ENCODE results near the gene CCKAR.

The CCKAR gene

DNA sequence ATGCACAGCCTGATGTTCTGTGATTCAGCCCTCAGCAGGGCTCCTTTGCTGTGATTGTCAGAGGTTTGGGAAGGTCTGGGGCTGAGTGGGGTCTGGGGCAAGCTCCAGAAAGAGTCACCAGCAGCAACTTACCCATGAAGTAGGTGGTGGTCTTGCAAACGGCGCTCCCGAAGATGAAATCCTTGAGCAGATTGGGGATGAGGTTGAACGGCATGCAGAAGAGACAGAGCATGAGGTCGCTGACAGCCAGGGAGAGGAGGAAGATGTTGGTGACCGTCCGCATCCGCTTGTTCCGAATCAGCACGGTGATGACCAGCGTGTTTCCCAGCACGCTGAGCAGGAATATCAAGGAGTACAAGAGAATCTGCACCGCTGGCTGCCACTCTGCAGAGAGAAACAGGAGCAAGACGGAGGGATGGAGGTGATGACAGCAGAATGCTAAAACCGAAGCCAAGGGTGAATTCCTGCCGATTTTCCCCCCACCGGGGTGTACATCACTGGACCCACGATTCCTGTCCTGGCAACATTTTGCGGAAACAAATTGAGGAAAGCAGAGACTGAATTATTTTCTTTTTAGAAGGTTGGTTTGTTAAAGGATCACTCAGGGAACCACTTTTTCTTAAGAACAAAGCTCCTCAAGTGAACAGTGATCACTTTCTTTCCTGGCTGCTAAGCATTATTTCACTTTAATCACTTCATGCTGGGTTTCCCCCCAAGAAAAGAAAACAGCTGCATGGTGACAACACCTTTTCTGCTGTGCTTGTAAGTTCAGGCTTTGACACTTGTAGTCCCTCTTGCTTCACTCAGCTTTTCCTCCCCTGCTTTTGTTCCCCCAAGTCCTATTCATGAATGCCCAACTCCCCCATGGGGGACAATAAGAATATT lies 941 bp downstream of the CCKAR start:
- no peak for DNase-seq

DNA sequence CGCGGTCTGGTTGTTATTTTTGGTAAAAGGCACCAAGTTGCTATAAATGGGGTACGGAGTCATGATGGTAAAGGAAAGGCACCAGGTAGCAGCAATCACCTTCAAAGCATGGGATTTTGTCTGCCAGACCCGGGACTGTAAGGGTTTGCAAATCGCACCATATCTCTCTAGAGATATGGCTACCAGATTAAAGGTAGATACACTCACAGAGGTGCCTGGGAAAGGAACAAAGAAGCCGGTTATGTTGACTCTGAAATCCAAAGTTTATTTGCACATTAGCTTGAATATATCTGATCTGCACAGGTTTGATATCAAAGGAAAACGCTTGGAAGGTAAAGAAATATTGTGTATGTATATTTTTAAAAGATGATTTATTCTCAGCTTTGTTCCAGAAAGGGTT lies 4.6 kb downstream of the CCKAR start:
- DNase-seq, result no peak

DNA sequence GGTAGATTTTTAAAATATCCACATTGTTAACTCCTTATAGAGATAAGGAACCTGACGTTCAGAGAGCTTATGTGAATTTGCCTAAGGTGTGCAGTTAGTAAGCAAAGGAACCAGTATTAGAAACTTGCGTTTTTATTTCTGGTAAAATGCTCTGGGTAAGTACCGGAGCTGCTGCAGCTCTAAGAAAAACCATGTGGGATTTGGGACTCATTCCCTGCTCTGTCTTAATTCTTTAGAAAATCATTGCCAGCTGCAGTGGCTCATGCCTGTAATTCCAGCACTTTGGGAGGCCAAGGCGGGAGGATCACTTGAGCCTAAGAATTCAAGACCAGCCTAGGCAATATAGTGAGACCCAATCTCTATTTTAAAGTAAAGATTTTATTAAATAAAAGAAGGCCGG lies 5.8 kb downstream of the CCKAR start:
- DNase-seq, result no peak

DNA sequence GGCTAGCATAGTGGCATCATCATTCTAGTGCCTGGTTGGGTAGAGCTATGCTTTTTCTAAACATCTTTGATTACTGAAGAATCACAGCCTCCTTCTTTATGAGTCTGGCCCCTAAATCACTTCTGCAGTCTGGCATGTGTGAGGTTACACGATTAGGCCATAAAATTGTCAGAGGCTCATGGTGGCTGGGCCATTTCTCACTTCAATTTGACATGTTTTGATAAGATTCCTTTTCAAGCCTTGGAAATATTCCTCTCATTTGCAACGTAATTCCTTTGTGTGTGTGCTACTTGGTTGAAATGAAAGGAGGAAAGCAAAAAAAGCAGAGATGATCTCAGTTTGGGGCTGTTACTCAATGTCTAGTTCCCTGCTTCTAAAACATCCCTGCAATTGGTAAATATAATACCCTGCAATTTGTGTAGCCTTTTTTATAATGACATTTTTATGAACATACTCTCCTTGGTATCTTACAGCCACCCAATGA lies 6.2 kb downstream of the CCKAR start:
- no peak for DNase-seq

DNA sequence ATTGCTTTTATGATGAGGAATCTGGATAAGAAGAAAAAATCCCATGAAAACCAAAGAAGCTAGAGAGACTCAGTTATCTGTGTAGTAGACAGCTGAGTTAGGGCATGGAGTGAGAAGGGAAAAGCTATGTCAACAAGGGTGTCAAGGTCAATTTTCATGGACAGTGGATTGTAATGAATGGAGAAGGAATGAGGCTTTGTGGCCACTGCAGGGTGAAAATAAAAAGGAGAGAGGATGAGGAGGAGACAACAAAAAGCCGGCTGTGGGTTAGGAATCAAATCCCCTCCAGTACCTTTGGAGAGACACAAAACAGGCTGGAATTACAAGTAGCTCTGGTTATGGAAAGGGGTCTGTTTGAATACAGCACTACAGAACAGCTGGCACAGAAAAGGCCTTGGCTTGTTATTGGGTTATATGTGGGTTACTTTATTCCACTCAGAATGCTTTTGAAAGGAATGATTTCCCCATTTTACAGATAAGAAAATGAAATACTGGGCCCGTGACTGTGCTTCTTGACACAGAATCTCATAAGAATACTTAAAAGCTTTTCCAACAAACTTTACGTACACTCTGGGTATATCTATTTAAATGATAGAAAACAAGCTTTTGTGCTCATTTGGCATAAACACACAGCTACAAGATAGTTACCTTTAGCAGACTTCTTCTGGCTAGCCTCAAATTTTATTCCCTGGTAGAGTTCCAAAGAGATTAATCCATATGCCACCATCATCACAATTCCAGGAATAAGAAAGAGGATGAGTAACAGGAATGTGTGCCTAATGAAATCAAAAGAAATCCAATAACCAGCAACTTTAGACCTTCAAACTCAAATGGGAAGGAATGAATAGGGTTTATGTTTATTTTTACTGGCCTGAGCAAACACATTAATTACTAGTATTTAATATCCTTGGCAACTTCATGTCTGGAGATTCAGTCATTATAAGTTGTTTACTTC lies 7.5 kb downstream of the CCKAR start:
- DNase-seq, result no peak

DNA sequence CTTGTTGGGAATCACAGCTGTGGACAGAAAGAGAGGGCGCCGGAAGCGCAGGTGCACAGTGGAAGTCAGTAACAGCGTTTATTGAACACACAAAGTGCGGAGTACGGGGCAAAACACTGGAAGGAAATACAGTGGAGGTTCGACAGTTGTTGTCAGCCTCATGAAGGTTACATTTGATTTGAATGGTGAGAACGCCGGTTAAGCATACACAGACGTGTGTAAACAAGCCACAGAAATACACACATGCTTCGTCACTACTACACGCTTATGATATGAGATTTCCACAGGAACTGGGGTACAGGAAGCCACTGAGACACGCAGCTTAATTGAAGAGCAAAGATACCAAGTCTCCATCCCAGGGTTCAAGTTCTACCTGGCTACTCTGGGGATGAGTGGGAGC lies 12.0 kb downstream of the CCKAR start:
- no peak for DNase-seq

DNA sequence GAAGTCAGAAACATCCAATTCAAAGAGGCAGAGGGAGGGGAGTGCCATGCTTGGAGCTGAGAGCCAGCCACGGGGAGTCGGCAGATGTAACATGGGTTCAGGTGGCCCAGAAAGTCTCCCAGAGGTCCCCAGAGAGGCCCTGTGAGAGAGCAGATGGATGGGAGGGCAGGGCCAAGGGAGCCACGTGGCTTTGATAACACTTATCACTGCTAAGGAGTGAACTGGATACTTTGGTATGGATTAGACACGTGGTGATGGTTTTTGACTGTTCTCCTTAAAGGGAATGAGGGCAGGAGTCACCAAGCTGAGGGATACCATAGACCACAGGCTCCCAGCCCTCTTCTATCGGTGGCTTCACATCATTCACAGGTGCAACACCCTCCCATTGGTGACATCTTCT lies 13.7 kb downstream of the CCKAR start:
- DNase-seq, result no peak

DNA sequence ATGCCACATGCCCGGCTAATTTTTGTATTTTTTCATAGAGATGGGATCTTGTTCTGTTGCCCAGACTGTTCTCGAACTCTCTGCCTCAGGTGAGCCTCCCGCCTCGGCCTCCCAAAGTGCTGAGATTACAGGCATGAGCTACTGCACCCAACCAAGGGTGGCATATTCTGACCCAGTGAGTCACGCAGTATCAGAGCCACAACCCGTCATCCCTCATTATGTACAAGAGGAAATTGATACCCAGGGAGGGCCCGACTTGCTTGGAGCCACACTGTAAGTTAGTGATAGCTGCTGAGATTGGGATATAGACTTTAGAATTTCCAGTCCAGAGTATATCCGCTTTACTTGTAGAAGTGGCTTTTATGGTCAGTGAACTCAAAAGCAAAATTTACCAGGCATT lies 14.6 kb downstream of the CCKAR start:
- DNase-seq, result no peak

DNA sequence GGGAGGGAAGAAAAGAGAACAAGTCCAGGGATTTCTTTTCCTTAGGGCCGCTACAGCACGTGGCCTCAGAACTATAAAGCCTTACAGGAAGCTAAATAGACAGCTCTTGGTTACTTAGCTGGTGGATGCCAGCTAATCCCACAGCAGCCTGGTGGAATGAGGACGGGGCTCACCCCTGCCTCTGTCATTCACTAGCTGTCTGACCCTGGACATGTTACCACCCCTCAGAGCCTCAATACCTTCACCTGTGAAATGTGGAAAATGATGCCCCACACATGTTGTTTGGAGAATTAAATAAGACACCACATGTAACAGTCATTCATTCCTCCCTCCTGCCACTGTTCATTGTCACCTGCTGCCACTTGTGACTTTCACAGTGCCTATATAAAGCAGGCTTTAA lies 15.7 kb downstream of the CCKAR start:
- no peak for DNase-seq

DNA sequence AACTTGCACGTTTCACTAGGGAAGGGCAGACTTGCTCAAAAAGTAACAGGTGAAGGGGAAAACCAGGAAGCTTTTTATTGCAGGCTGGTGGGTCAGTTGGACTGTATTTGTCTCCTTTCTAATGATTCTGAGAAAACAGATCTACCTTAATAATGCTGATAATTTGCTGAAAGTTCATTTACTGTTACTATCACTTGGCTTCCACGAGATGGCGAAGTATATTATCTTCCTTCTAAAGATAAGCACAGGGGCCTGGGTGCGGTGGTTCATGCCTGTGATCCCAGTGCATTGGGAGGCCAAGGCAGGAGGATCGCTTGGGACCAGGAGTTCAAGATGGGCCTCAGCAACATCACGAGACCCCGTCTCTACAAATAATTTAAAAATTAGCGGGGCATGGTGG lies 16.4 kb downstream of the CCKAR start:
- no peak for DNase-seq

DNA sequence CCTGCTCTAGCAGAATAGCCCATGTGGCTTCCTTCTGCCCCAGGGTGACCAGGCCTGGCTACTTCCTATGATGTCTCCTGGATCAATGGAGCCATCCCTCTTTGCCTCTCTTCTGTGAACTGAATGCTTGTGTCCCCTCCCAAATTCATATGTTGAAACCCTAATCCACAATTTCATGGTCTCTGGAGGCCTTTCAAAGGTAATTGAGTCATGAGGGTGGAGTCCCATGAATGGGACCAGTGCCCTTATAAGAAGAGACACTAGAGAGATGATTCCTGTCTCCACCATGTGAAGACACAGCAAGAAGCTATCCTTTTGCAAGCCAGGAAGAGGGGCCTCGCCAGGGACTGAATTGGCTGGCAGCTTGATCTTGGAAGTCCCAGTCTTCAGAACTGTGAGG lies 18.4 kb downstream of the CCKAR start:
- DNase-seq, result no peak

DNA sequence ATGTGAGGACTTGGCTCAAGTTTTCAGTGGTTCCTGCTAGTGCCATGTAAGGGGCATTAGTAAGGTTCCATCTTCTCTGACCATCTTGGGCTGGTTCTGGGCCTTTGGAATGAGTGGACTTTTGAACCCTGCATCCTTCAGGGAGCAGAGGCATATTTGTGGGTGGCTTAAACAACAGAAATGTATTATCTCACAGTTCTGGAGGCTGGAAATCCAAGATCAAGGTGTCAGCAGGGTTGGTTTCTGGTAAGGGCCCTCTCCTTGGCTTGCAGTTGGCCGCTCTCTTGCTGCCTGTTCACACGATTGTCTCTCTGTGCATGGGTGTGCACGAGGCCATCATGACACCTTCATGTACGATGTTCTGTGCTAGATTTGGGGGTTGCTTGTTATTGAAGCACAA lies 21.3 kb downstream of the CCKAR start:
- DNase-seq, result no peak

DNA sequence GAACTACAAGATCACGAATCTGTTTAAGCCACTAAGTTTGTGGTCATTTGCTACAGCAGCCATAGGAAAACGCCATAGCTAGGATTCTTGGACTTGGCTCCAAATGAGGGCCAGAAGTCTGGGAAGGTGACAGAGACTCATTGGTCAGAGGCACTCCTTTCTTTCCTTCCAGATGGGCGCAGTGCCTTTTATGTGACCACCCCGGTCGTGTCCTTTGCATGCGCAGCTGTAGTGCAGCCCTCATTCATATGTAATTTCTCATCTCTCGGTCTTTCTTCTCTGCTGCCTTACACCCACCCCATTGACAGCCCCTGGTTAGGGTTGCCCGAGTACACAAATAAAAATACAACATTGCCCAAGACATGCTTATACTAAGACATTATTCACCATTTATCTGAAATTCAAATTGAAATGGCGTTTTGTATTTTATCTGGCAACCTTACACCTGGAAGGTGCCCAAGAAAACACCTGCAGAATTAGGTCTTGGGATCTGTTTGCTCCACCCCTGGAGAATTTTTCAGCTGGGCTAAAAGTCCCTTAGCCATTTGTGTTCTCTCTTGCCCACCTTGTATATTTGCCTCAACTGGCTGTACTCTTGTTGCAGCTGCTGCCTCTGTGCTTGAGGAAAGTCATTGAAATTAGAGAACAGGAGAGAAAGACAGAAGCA lies 21.9 kb downstream of the CCKAR start:
- DNase-seq, result no peak

DNA sequence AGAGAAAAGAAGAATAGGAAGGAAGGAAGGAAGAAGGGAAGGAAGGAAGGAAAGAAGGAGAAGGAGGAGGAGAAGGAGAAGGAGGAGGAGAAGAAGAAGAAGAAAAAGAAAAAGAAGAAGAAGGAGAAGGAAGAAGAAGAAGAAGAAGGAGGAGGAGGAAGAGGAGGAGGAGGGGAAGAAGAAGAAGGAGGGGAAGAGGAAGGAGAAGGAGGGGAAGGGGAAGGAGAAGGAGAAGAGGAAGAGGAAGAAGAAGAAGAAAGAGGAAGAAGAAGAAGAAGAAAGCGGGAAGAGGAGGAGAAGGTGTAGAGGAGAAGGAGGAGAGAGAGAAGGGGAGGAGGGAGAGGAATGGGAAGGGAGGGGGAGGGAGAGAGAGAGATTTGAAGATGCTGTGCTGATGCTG lies 22.6 kb downstream of the CCKAR start:
- DNase-seq, result no peak

DNA sequence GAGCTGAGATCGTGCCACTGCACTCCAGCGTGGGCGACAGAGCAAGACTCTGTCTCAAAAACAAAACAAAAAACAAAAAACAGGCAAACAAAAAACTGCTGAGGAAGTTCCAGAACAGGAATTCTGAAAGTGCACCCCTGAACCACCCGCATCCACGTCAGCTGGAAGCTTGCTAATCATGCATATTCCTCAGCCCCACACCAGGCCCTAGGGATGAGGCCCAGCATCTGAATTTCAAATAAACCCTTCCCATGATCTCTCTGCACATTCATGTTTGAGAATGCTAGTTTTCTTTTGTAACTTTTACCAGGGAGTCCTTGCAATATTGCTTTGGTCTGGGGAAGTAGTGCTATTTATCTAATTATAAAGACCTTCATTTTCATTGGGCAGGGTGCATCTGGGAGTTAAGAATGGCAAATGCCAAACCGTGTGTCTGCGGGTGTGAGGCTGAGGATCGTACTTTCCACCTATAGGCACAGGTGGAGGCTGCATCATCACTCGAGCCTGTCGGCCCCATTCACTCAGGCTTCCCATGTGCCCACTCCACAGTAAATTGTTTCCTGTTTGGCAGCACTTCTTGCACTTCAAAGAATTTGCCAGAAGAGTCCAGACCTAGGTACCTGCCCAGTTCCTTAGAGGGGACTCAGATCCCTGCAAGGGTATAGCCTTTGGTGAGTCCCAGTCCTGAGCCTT lies 23.6 kb downstream of the CCKAR start:
- no peak for DNase-seq

DNA sequence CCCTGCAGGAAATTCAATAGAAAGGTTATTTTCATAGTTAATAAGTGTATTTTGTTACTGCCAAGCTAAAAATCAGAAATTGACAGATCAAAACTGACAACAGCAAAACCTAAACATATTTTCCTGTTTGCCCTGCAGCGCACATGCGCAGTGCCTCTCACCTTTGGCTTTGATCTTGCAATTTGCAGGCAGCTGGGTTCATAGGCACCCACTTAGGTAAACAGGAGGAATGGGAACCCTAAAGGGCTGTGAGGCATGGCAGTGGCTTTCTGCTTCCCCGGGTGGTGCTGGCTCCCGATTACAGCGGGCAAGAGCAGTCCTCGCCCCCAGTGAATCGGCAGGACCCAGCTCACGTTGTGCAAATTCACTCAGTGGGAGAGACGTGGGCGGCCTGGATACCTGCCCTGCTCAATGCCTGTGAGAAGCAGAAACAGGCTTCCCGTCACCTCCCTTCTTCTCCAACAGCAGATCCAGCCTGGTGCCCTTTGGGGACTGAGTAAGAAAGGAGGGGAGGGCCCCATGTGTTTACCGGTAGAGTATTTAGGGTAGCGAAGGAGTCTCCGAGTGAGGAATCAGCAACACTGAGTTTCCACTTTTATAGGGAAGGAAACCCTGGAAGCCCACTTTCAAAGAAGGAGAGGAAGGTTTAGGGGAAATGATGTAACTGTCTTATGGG lies 25.7 kb downstream of the CCKAR start:
- no peak for DNase-seq

DNA sequence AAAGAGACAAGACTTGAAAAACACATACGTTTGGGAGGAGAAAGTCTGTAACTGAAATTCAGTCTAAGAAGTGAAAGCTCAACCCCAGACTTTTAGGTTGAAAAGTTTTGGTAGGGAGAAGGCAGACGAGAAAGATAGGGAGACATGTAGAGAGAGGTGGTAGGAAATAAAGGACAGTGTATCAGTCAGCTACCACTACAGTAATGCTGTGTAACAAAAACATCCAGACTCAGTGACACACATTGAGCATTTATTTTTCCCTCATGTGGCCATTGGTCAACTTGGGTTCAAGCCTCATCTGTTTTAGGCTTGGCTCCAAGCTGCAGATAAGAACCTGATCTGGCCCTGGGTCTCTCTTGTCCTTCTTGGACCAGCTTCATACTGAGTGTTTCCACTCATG lies 26.9 kb downstream of the CCKAR start:
- DNase-seq, result no peak

DNA sequence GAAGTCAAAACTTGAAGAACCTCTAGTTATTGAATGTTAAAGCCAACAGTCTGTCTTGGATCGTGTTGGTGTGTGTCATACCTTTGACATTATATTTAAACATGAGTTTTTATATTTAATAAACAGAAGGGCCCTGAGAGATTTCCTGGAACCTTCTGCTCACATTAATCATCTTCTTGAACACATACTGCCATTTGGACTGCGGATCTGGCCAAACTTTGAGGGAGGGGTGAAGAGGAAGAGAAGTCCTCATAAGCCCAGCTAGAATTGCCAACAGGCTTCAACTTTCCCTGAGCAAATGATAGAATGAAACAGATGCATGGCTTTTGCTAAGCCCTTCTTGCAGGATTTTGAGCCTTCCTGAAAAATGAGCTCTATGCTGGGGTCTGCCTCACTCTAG lies 27.4 kb downstream of the CCKAR start:
- no peak for DNase-seq

DNA sequence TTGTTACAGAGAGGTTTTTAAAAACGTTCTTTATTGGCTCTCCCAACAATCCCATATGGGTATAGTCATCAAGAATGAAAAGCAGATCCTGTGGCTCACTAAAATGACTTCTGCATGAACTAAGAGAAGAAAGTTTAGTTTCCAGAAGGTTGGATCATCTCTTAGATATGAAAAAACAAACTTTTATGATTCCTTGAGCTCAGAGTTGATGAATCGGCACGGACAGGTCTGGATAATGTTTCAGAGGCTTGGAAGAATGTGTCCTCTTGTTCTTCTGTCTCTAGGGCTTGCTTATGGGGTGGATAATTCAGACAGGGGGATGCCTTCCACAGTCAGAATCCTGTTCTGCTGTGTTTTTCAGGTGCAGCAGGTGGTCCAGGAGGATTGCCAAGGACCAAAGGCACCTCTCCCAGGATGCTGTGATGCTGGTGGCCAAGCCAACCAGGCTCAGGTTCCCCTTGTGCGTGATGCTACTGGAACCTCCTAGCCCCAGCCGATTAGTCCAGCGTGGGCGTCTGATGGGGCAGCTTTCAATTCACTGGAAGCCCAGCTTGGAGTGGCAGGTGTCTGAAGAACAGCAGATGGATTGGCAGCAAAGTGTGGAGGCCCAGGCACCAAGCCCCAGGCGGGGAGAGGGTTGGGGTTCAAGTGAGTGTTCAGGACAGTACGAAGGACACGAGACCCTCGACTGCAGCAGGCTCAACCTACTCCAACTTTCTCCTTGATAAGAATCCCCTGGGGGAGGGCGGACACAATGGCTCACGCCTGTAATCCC lies 30.3 kb downstream of the CCKAR start:
- DNase-seq, result no peak

DNA sequence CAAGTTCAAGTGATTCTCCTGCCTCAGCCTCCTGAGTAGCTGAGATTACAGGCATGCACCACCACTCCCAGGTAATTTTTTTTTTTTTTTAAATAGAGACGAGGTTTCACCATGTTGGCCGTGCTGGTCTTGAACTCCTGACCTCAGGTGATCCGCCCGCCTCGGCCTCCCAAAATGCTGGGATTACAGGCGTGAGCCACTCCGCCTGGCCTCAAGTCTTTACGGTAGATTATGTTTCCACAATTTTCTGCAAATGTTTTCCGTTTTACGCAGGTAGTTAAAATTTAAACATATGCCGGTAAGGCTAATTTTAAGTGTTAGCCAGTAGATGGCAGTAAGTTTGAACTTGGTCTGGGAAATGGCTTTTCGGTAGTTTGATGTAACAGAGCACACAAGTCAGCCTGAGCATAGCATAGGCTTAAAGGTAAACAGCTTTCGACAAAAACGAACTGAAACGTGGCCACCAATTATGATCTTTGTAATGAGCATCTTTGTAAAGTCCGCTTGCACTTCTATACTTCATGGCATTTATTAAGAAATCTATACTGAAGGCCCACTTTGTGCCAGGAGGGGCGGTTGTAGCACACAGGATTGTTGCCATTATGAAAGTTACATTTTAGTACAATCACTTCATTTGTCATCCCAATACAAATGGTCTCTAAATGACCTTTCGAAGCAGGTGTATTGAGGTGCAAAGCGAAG lies 31.1 kb downstream of the CCKAR start:
- DNase-seq, result no peak

DNA sequence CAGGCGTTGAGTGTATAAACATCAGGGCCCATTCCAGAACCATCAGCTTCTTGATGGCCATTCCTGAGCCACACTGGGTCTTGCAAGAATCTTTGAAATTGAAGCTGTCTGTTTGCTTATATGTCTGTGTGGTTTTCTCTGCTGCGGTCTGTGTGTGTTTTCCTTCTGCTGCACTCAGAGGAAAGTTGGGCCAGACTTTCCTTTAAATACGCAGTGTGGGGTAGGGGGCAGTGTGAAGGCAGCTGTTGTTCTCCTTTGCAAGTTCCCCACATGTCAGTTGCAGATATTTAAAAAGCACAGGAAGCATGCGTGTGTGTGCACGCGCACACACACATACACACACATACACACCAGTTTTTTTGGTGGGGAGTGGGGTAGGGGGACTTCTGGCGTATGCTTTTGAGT lies 32.1 kb downstream of the CCKAR start:
- DNase-seq, result no peak
